ENCODE data around the gene RFTN1. TPM values are rescaled to one million over a fixed set of nuclear protein-coding genes. Genes with fewer than 3 reads are reported as not detected.

Gene RFTN1
- total and polyA plus RNA-seq, 2 experiments from 2014 or later = 3.3 to 7.2 TPM

DNA sequence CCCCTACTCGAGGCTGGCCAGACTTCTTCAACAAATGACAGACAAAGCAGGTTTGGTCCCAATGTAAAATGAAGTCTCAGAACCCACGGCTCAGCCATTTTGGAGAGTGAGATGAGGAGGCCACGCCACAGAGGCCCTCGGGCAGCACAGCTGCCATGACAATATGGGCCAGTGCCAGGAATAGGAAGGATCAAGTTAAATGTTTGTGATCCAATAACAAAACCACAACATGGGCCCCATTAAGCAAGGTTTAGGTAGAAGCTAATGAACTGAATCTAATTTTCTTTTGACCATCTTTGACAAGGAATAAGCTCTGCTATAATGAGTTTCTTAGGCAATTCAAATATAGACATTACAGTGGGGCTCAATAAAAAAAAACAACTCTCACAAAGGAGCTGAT is 52.6 kb downstream of the RFTN1 start:
- H3K79me2 ChIP-seq (replicated peaks; ENCODE audit: insufficient read depth) = no peaks in the 10 kb centered on the region
- no peak for TF ChIP-seq ZNF331 (CRISPR knock-in tag; IDR thresholded peaks at IDR 0.05; ENCODE audit: low read depth)
- TF ChIP-seq, protein P1, sequence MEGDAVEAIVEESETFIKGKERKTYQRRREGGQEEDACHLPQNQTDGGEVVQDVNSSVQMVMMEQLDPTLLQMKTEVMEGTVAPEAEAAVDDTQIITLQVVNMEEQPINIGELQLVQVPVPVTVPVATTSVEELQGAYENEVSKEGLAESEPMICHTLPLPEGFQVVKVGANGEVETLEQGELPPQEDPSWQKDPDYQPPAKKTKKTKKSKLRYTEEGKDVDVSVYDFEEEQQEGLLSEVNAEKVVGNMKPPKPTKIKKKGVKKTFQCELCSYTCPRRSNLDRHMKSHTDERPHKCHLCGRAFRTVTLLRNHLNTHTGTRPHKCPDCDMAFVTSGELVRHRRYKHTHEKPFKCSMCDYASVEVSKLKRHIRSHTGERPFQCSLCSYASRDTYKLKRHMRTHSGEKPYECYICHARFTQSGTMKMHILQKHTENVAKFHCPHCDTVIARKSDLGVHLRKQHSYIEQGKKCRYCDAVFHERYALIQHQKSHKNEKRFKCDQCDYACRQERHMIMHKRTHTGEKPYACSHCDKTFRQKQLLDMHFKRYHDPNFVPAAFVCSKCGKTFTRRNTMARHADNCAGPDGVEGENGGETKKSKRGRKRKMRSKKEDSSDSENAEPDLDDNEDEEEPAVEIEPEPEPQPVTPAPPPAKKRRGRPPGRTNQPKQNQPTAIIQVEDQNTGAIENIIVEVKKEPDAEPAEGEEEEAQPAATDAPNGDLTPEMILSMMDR (conservative IDR thresholded peaks at IDR 0.05; ENCODE audit: low read depth in 2 of 2) = no peak
- TF ChIP-seq CREB1 (CRISPR knock-in tag; IDR thresholded peaks at IDR 0.05; ENCODE audit: low read depth) = no peak
- TF ChIP-seq, protein P2, sequence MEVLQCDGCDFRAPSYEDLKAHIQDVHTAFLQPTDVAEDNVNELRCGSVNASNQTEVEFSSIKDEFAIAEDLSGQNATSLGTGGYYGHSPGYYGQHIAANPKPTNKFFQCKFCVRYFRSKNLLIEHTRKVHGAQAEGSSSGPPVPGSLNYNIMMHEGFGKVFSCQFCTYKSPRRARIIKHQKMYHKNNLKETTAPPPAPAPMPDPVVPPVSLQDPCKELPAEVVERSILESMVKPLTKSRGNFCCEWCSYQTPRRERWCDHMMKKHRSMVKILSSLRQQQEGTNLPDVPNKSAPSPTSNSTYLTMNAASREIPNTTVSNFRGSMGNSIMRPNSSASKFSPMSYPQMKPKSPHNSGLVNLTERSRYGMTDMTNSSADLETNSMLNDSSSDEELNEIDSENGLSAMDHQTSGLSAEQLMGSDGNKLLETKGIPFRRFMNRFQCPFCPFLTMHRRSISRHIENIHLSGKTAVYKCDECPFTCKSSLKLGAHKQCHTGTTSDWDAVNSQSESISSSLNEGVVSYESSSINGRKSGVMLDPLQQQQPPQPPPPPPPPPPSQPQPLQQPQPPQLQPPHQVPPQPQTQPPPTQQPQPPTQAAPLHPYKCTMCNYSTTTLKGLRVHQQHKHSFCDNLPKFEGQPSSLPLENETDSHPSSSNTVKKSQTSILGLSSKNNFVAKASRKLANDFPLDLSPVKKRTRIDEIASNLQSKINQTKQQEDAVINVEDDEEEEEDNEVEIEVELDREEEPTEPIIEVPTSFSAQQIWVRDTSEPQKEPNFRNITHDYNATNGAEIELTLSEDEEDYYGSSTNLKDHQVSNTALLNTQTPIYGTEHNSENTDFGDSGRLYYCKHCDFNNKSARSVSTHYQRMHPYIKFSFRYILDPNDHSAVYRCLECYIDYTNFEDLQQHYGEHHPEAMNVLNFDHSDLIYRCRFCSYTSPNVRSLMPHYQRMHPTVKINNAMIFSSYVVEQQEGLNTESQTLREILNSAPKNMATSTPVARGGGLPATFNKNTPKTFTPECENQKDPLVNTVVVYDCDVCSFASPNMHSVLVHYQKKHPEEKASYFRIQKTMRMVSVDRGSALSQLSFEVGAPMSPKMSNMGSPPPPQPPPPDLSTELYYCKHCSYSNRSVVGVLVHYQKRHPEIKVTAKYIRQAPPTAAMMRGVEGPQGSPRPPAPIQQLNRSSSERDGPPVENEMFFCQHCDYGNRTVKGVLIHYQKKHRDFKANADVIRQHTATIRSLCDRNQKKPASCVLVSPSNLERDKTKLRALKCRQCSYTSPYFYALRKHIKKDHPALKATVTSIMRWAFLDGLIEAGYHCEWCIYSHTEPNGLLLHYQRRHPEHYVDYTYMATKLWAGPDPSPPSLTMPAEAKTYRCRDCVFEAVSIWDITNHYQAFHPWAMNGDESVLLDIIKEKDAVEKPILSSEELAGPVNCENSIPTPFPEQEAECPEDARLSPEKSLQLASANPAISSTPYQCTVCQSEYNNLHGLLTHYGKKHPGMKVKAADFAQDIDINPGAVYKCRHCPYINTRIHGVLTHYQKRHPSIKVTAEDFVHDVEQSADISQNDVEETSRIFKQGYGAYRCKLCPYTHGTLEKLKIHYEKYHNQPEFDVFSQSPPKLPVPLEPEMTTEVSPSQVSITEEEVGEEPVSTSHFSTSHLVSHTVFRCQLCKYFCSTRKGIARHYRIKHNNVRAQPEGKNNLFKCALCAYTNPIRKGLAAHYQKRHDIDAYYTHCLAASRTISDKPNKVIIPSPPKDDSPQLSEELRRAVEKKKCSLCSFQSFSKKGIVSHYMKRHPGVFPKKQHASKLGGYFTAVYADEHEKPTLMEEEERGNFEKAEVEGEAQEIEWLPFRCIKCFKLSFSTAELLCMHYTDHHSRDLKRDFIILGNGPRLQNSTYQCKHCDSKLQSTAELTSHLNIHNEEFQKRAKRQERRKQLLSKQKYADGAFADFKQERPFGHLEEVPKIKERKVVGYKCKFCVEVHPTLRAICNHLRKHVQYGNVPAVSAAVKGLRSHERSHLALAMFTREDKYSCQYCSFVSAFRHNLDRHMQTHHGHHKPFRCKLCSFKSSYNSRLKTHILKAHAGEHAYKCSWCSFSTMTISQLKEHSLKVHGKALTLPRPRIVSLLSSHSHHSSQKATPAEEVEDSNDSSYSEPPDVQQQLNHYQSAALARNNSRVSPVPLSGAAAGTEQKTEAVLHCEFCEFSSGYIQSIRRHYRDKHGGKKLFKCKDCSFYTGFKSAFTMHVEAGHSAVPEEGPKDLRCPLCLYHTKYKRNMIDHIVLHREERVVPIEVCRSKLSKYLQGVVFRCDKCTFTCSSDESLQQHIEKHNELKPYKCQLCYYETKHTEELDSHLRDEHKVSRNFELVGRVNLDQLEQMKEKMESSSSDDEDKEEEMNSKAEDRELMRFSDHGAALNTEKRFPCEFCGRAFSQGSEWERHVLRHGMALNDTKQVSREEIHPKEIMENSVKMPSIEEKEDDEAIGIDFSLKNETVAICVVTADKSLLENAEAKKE (CRISPR knock-in tag; IDR thresholded peaks at IDR 0.05) = no peak
- no peak for TF ChIP-seq STAT1 (IDR thresholded peaks at IDR 0.05; ENCODE audit: unreplicated experiment)
- no peak for TF ChIP-seq ZNF114 (CRISPR knock-in tag; IDR thresholded peaks at IDR 0.05)
- no peak for TF ChIP-seq JUNB (IDR thresholded peaks at IDR 0.05; ENCODE audit: unreplicated experiment)
- Mint-ChIP-seq H3K9me3 (no peaks in the 10 kb centered on the region), H3K27ac (no peak overlapping the region), H3K36me3 (ENCODE audit: low read depth) (no peaks in the 10 kb centered on the region), H3K4me3 (no peak overlapping the region), H3K4me1 (peaks cover 4% of the 10 kb centered on the region; the same call in 2 of the 3 replicates), H3K27me3 (ENCODE audit: insufficient read depth, low read depth, poor library complexity) (peaks cover 2% of the 10 kb centered on the region)
- peaks cover 9% of the 10 kb centered on the region for H3K4me1 ChIP-seq (ENCODE audit: insufficient read depth)
- no peaks in the 10 kb centered on the region for H4K20me1 ChIP-seq (replicated peaks; ENCODE audit: insufficient read depth)
- no peak overlapping the region for H3K27ac ChIP-seq (ENCODE audit: low read depth)
- H3F3A ChIP-seq (replicated peaks; ENCODE audit: low read depth) = no peaks in the 10 kb centered on the region
- H3K4me2 ChIP-seq = no peak overlapping the region
- H3K9me2 ChIP-seq (ENCODE audit: insufficient read depth) = no peaks in the 10 kb centered on the region
- H3K27me3 ChIP-seq (ENCODE audit: insufficient read depth) = no peaks in the 10 kb centered on the region
- no peaks in the 10 kb centered on the region for H3K36me3 ChIP-seq (ENCODE audit: insufficient read depth)
- H3K4me3 ChIP-seq = no peak overlapping the region
- no peak overlapping the region for H2AFZ ChIP-seq
- ATAC-seq = no peak
- no peak for DNase-seq (ENCODE audit: low spot score)

All from GM23338 (cell line).